GM10248 (cell line): ENCODE data around the gene NPHS1.

Experiments used
- CTCF ChIA-PET: fragments of 300-600 bp; sonication (Branson Sonifier 250); formaldehyde crosslinking; extraction: SDS; loops from one replicate; lab custom pipeline; 2021; ENCODE audit warnings: antibody characterized with exemption; lab: Yijun Ruan, JAX
- POLR2A ChIA-PET: fragments of 350-650 bp; sonication (Branson Sonifier 250); formaldehyde crosslinking; extraction: SDS; loops from one replicate; lab custom pipeline; 2020; ENCODE audit warnings: antibody characterized with exemption; lab: Yijun Ruan, JAX
- DNase-seq: peaks from one replicate; pipeline ENCODE4 v3.0.0; 2012; ENCODE audit errors: extremely low spot score
- TF ChIP-seq, protein P1 (sequence below): IDR thresholded peaks from 2 replicates; pipeline ENCODE4 v1.5.1; 2012; ENCODE audit warnings: mild to moderate bottlenecking, low read depth; ENCODE audit errors: extremely low read depth, missing control alignments, control extremely low read depth

Gene NPHS1

GRCh38 chr19:35779033-35779432 lies 73.3 kb downstream of the NPHS1 start:
- DNase-seq: no peak
- TF ChIP-seq, protein P1, sequence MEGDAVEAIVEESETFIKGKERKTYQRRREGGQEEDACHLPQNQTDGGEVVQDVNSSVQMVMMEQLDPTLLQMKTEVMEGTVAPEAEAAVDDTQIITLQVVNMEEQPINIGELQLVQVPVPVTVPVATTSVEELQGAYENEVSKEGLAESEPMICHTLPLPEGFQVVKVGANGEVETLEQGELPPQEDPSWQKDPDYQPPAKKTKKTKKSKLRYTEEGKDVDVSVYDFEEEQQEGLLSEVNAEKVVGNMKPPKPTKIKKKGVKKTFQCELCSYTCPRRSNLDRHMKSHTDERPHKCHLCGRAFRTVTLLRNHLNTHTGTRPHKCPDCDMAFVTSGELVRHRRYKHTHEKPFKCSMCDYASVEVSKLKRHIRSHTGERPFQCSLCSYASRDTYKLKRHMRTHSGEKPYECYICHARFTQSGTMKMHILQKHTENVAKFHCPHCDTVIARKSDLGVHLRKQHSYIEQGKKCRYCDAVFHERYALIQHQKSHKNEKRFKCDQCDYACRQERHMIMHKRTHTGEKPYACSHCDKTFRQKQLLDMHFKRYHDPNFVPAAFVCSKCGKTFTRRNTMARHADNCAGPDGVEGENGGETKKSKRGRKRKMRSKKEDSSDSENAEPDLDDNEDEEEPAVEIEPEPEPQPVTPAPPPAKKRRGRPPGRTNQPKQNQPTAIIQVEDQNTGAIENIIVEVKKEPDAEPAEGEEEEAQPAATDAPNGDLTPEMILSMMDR: no peak
- ChIA-PET CTCF (no interaction called here), POLR2A (no interaction called here)

- POLR2A ChIA-PET: no interaction called here
- CTCF ChIA-PET: interaction anchor here (0.8 to 1.3 kb wide), 2 partner anchors 12 to 153 kb away, joined by 3 read pairs; no protein-coding TSS in a partner anchor
- no peak for DNase-seq
- TF ChIP-seq, protein P1: no peak
Measured at GRCh38 chr19:35777961-35778360, 74.3 kb downstream of the NPHS1 start.

- CTCF ChIA-PET: interaction anchor here (0.8 to 1.3 kb wide), 2 partner anchors 12 to 154 kb away, joined by 3 read pairs; no protein-coding TSS in a partner anchor
- TF ChIP-seq, protein P1: no peak
- no peak for DNase-seq
- POLR2A ChIA-PET: interaction anchor here (0.7 kb wide), 1 partner anchor 106 kb away, joined by 3 read pairs; no protein-coding TSS in a partner anchor
Measured at GRCh38 chr19:35777086-35777841, 75.0 kb downstream of the NPHS1 start.

DNA sequence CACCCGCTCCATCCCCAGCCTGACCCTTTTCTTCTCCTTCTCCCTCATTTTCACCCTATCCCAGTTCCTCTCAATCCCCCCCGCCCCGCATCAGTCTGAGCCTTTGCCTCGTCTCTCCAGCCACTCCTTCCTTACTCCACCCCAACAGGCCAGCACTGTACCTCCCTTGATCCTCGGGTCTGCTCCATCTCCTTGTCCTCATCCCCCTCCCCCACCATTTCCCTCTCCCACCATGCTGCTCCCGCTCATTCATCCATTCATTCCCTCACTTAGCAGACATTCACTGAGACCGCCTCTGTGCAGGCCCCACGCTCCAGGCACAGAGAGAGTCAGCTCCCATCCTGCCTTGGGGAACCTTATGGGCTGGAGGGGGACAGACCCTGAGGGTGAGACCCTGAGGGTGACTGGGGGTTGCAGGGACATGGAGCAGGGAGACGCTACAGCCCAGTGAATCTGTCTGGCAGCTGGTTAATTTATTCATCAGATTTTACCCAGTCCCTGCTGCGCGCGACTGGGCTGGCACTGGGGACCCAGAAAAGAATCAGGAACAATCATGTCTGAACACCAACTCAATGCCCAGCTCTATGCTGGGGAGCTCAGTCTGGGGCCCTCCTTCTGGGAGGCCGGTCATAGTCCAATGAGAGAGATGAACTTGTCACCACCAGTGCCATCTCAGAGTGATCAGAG lies 76.1 kb downstream of the NPHS1 start:
- CTCF ChIA-PET: interaction anchor here (0.8 kb wide), 1 partner anchor 82 kb away, joined by 3 read pairs; no protein-coding TSS in a partner anchor
- TF ChIP-seq, protein P1: no peak
- POLR2A ChIA-PET: interaction anchor here (0.7 kb wide), 1 partner anchor 107 kb away, joined by 3 read pairs; no protein-coding TSS in a partner anchor
- DNase-seq: no peak
